OCI-LY1 (cell line): ENCODE results near the gene SRSF2.
A peak's percentile ranks its signal among the peaks of the same experiment; 100 is the strongest.
"Not testable (repeated sequence)": the region's sequence is repeated elsewhere in the genome, so short reads cannot be mapped to it uniquely, and the experiment has no call there.

Source experiments
- H2AFZ ChIP-seq: fragments of 200-600 bp; sonication (generic), shearing (Covaris generic); 2 replicates; pipeline ENCODE4 v1.6.0; 2014; ENCODE audit warnings: antibody characterized with exemption, mild to moderate bottlenecking, low read length
- H3F3A ChIP-seq: fragments of 200-600 bp; sonication (generic), shearing (Covaris generic); 2 replicates; pipeline ENCODE4 v1.6.0; 2014; ENCODE audit warnings: mild to moderate bottlenecking, antibody characterized with exemption, low read length, moderate library complexity; ENCODE audit not compliant: insufficient read depth
- H3K27ac ChIP-seq: fragments of 200-600 bp; sonication (generic); 2 replicates; pipeline ENCODE4 v1.5.1; 2014; ENCODE audit warnings: low read length, mixed run types, mild to moderate bottlenecking, low read depth; ENCODE audit not compliant: poor library complexity, severe bottlenecking
- H3K27me3 ChIP-seq: fragments of 200-600 bp; sonication (generic); 2 replicates; pipeline ENCODE4 v1.6.0; 2014; ENCODE audit warnings: antibody characterized with exemption, mild to moderate bottlenecking, low read length, moderate library complexity; ENCODE audit not compliant: insufficient read depth
- H3K36me3 ChIP-seq: fragments of 200-600 bp; sonication (generic); 2 replicates; pipeline ENCODE4 v1.6.1; 2014; ENCODE audit warnings: mild to moderate bottlenecking, antibody characterized with exemption, low read length, moderate library complexity, mixed read lengths; ENCODE audit not compliant: insufficient read depth
- H3K4me1 ChIP-seq: fragments of 200-600 bp; sonication (generic); 2 replicates; pipeline ENCODE4 v1.5.1; 2014; ENCODE audit warnings: mild to moderate bottlenecking, low read length, moderate library complexity; ENCODE audit not compliant: insufficient read depth, severe bottlenecking
- H3K4me2 ChIP-seq: fragments of 200-600 bp; sonication (generic), shearing (Covaris generic); 2 replicates; pipeline ENCODE4 v1.6.1; 2014; ENCODE audit warnings: low read length
- H3K4me3 ChIP-seq: fragments of 200-600 bp; sonication (generic); 2 replicates; pipeline ENCODE4 v1.5.1; 2014; ENCODE audit warnings: low read length, low read depth, mild to moderate bottlenecking, mixed read lengths; ENCODE audit not compliant: poor library complexity, severe bottlenecking
- H3K79me2 ChIP-seq: fragments of 200-600 bp; shearing (Covaris generic); 2 replicates; pipeline ENCODE4 v1.6.1; 2016; ENCODE audit warnings: mixed run types, low read length, mixed read lengths; ENCODE audit not compliant: insufficient read depth
- H3K9ac ChIP-seq: fragments of 200-600 bp; sonication (generic), shearing (Covaris generic); 2 replicates; pipeline ENCODE4 v1.6.1; 2014; ENCODE audit warnings: mild to moderate bottlenecking, low read length, mixed read lengths
- H3K9me2 ChIP-seq: fragments of 200-600 bp; sonication (generic), shearing (Covaris generic); 2 replicates; pipeline ENCODE4 v1.6.1; 2014; ENCODE audit warnings: low read depth, mild to moderate bottlenecking, low read length, mixed read lengths
- H3K9me3 ChIP-seq: fragments of 200-600 bp; shearing (Covaris generic); 2 replicates; pipeline ENCODE4 v1.6.1; 2014; ENCODE audit warnings: low read length, mixed read lengths
- H4K20me1 ChIP-seq: fragments of 200-600 bp; sonication (generic), shearing (Covaris generic); 2 replicates; pipeline ENCODE4 v1.6.0; 2016; ENCODE audit warnings: mild to moderate bottlenecking, low read length; ENCODE audit not compliant: insufficient read depth
- CTCF ChIP-seq: fragments of 200-600 bp; sonication (generic), shearing (Covaris generic); IDR thresholded peaks from 2 replicates; pipeline ENCODE4 v1.5.1; 2017; ENCODE audit warnings: mild to moderate bottlenecking, antibody characterized with exemption, low read length, moderate library complexity, mixed read lengths
- EZH2 ChIP-seq: fragments of 200-600 bp; sonication (generic), shearing (Covaris generic); IDR thresholded peaks from 2 replicates; pipeline ENCODE4 v1.8.0; 2017; ENCODE audit warnings: borderline replicate concordance, mixed run types, mild to moderate bottlenecking, antibody characterized with exemption, low read length, moderate library complexity, mixed read lengths

Gene SRSF2

GRCh38 chr17:76725580-76726230 is 11.4 kb downstream of the SRSF2 start:
- peak overlapping the region; percentile 94 for H3K4me2 ChIP-seq
- no peak for TF ChIP-seq CTCF
- no peak for TF ChIP-seq EZH2
- peaks cover 35% of the 10 kb centered on the region for H3K4me1 ChIP-seq
- no peaks in the 10 kb centered on the region for H3K9me2 ChIP-seq
- peak overlapping the region; percentile 92 for H3K27ac ChIP-seq
- no peak overlapping the region for H2AFZ ChIP-seq
- H3F3A ChIP-seq, result no peaks in the 10 kb centered on the region; the same call in 1 of the 2 replicates
- peaks cover 13% of the 10 kb centered on the region for H3K79me2 ChIP-seq
- no peaks in the 10 kb centered on the region for H3K9me3 ChIP-seq
- peaks cover 58% of the 10 kb centered on the region for H3K36me3 ChIP-seq
- peak overlapping the region; percentile 93 for H3K4me3 ChIP-seq
- peak overlapping the region; percentile 97 for H3K9ac ChIP-seq
- no peaks in the 10 kb centered on the region for H3K27me3 ChIP-seq
- no peaks in the 10 kb centered on the region for H4K20me1 ChIP-seq

GRCh38 chr17:76723812-76724211 is 13.3 kb downstream of the SRSF2 start:
- Histone ChIP-seq H3K27me3 (no peaks in the 10 kb centered on the region), H3K9ac (no peak overlapping the region), H4K20me1 (no peaks in the 10 kb centered on the region), H3K27ac (no peak overlapping the region), H3K9me2 (no peaks in the 10 kb centered on the region), H3K79me2 (peaks cover 13% of the 10 kb centered on the region), H3K4me3 (no peak overlapping the region), H3K4me1 (peaks cover 26% of the 10 kb centered on the region), H2AFZ (no peak overlapping the region), H3K36me3 (peaks cover 63% of the 10 kb centered on the region), H3F3A (no peaks in the 10 kb centered on the region), H3K4me2 (no peak overlapping the region), H3K9me3 (no peaks in the 10 kb centered on the region)
- no peak for TF ChIP-seq CTCF
- TF ChIP-seq EZH2, result no peak

- not testable (repeated sequence) for H3F3A ChIP-seq, H4K20me1 ChIP-seq, H3K9me2 ChIP-seq, H3K27me3 ChIP-seq, H3K9ac ChIP-seq, H3K9me3 ChIP-seq, H3K27ac ChIP-seq, H3K4me3 ChIP-seq, H3K4me2 ChIP-seq, H2AFZ ChIP-seq
- Histone ChIP-seq H3K79me2 (peaks cover 13% of the 10 kb centered on the region), H3K36me3 (peaks cover 72% of the 10 kb centered on the region), H3K4me1 (peaks cover 17% of the 10 kb centered on the region)
These were observed 14.2 kb downstream of the SRSF2 start for GRCh38 chr17:76722977-76723376.

GRCh38 chr17:76722279-76722678 is 14.9 kb downstream of the SRSF2 start:
- H4K20me1 ChIP-seq, result no peaks in the 10 kb centered on the region
- peaks cover 11% of the 10 kb centered on the region for H3K4me1 ChIP-seq
- no peaks in the 10 kb centered on the region for H3K9me2 ChIP-seq
- peaks cover 78% of the 10 kb centered on the region for H3K36me3 ChIP-seq
- H3K4me2 ChIP-seq, result no peak overlapping the region
- H3K79me2 ChIP-seq, result peaks cover 6% of the 10 kb centered on the region
- no peaks in the 10 kb centered on the region for H3K27me3 ChIP-seq
- no peak for TF ChIP-seq CTCF
- no peak for TF ChIP-seq EZH2
- H3K9me3 ChIP-seq, result no peaks in the 10 kb centered on the region
- no peak overlapping the region for H2AFZ ChIP-seq
- no peak overlapping the region for H3K27ac ChIP-seq
- no peak overlapping the region for H3K9ac ChIP-seq
- H3K4me3 ChIP-seq, result no peak overlapping the region
- H3F3A ChIP-seq, result no peaks in the 10 kb centered on the region
